Measurements from ENCODE around the gene UVSSA.

UVSSA gene

GRCh38 chr4:1346781-1347409, at the start of gene UVSSA:
UVSSA (plus strand) TSS chr4:1347208; CDS start chr4:1348092, 884 bp downstream.
- Histone ChIP-seq H3K9ac (ENCODE audit: low read depth, low read length) (peak within 1 kb of the TSS; percentile 89), H3K9me3 (ENCODE audit: control insufficient read depth, insufficient read depth, low read length) (no peaks in the 10 kb centered on the region)

GRCh38 chr4:1297456-1298325, 49.3 kb upstream of the UVSSA start:
- Histone ChIP-seq H3K9me3 (ENCODE audit: control insufficient read depth, insufficient read depth, low read length) (no peaks in the 10 kb centered on the region), H3K9ac (ENCODE audit: low read depth, low read length) (no peak overlapping the region), H3K27me3 (ENCODE audit: control insufficient read depth, insufficient read depth, low read length) (no peaks in the 10 kb centered on the region), H3K4me3 (ENCODE audit: low read depth, low read length) (no peak overlapping the region), H3K4me1 (ENCODE audit: control insufficient read depth, insufficient read depth, low read length) (peaks cover 2% of the 10 kb centered on the region), H3K36me3 (ENCODE audit: control insufficient read depth, insufficient read depth, low read length) (peaks cover 27% of the 10 kb centered on the region)

More at GRCh38 chr4:1346781-1347409, at the start of gene UVSSA:
- peak within 1 kb of the TSS; percentile 77 for H3K4me3 ChIP-seq (ENCODE audit: low read depth, low read length)
- peaks cover 14% of the 10 kb centered on the region for H3K36me3 ChIP-seq (ENCODE audit: control insufficient read depth, insufficient read depth, low read length)
- H3K27me3 ChIP-seq (ENCODE audit: control insufficient read depth, insufficient read depth, low read length), result no peaks in the 10 kb centered on the region
- no peaks in the 10 kb centered on the region for H3K4me1 ChIP-seq (ENCODE audit: control insufficient read depth, insufficient read depth, low read length)

- Histone ChIP-seq H3K4me3 (ENCODE audit: low read depth, low read length) (no peak overlapping the region), H3K36me3 (ENCODE audit: control insufficient read depth, insufficient read depth, low read length) (peaks cover 27% of the 10 kb centered on the region), H3K9ac (ENCODE audit: low read depth, low read length) (no peak overlapping the region), H3K9me3 (ENCODE audit: control insufficient read depth, insufficient read depth, low read length) (no peaks in the 10 kb centered on the region), H3K4me1 (ENCODE audit: control insufficient read depth, insufficient read depth, low read length) (peaks cover 2% of the 10 kb centered on the region), H3K27me3 (ENCODE audit: control insufficient read depth, insufficient read depth, low read length) (no peaks in the 10 kb centered on the region)
These were observed 48.5 kb upstream of the UVSSA start for GRCh38 chr4:1298461-1298860.

- Histone ChIP-seq H3K27me3 (ENCODE audit: control insufficient read depth, insufficient read depth, low read length) (no peaks in the 10 kb centered on the region), H3K4me3 (ENCODE audit: low read depth, low read length) (no peak overlapping the region), H3K36me3 (ENCODE audit: control insufficient read depth, insufficient read depth, low read length) (peaks cover 27% of the 10 kb centered on the region), H3K9ac (ENCODE audit: low read depth, low read length) (peak overlapping the region; percentile 54), H3K9me3 (ENCODE audit: control insufficient read depth, insufficient read depth, low read length) (no peaks in the 10 kb centered on the region), H3K4me1 (ENCODE audit: control insufficient read depth, insufficient read depth, low read length) (peaks cover 2% of the 10 kb centered on the region)
These were observed 47.6 kb upstream of the UVSSA start for GRCh38 chr4:1299301-1299860.

GRCh38 chr4:1300466-1301455, 46.2 kb upstream of the UVSSA start:
- no peak overlapping the region for H3K4me3 ChIP-seq (ENCODE audit: low read depth, low read length)
- no peak overlapping the region for H3K9ac ChIP-seq (ENCODE audit: low read depth, low read length)
- no peaks in the 10 kb centered on the region for H3K27me3 ChIP-seq (ENCODE audit: control insufficient read depth, insufficient read depth, low read length)
- peaks cover 27% of the 10 kb centered on the region for H3K36me3 ChIP-seq (ENCODE audit: control insufficient read depth, insufficient read depth, low read length)
- H3K9me3 ChIP-seq (ENCODE audit: control insufficient read depth, insufficient read depth, low read length), result no peaks in the 10 kb centered on the region
- no peaks in the 10 kb centered on the region for H3K4me1 ChIP-seq (ENCODE audit: control insufficient read depth, insufficient read depth, low read length)

GRCh38 chr4:1302159-1302558, 44.8 kb upstream of the UVSSA start:
- Histone ChIP-seq H3K9me3 (ENCODE audit: control insufficient read depth, insufficient read depth, low read length) (no peaks in the 10 kb centered on the region), H3K9ac (ENCODE audit: low read depth, low read length) (no peak overlapping the region), H3K4me3 (ENCODE audit: low read depth, low read length) (no peak overlapping the region), H3K4me1 (ENCODE audit: control insufficient read depth, insufficient read depth, low read length) (no peaks in the 10 kb centered on the region), H3K27me3 (ENCODE audit: control insufficient read depth, insufficient read depth, low read length) (no peaks in the 10 kb centered on the region), H3K36me3 (ENCODE audit: control insufficient read depth, insufficient read depth, low read length) (peaks cover 23% of the 10 kb centered on the region)

GRCh38 chr4:1305261-1305711, 41.7 kb upstream of the UVSSA start:
- peak overlapping the region; percentile 12 for H3K9ac ChIP-seq (ENCODE audit: low read depth, low read length)
- peaks cover 10% of the 10 kb centered on the region for H3K36me3 ChIP-seq (ENCODE audit: control insufficient read depth, insufficient read depth, low read length)
- peaks cover 4% of the 10 kb centered on the region for H3K4me1 ChIP-seq (ENCODE audit: control insufficient read depth, insufficient read depth, low read length)
- H3K4me3 ChIP-seq (ENCODE audit: low read depth, low read length), result no peak overlapping the region
- H3K9me3 ChIP-seq (ENCODE audit: control insufficient read depth, insufficient read depth, low read length), result no peaks in the 10 kb centered on the region
- H3K27me3 ChIP-seq (ENCODE audit: control insufficient read depth, insufficient read depth, low read length), result no peaks in the 10 kb centered on the region

- no peaks in the 10 kb centered on the region for H3K9me3 ChIP-seq (ENCODE audit: control insufficient read depth, insufficient read depth, low read length)
- no peaks in the 10 kb centered on the region for H3K27me3 ChIP-seq (ENCODE audit: control insufficient read depth, insufficient read depth, low read length)
- peaks cover 4% of the 10 kb centered on the region for H3K4me1 ChIP-seq (ENCODE audit: control insufficient read depth, insufficient read depth, low read length)
- H3K4me3 ChIP-seq (ENCODE audit: low read depth, low read length), result no peak overlapping the region
- H3K36me3 ChIP-seq (ENCODE audit: control insufficient read depth, insufficient read depth, low read length), result peaks cover 5% of the 10 kb centered on the region
- no peak overlapping the region for H3K9ac ChIP-seq (ENCODE audit: low read depth, low read length)
These were observed 41.1 kb upstream of the UVSSA start for GRCh38 chr4:1305781-1306455.

- Histone ChIP-seq H3K4me3 (ENCODE audit: low read depth, low read length) (no peak overlapping the region), H3K9me3 (ENCODE audit: control insufficient read depth, insufficient read depth, low read length) (no peaks in the 10 kb centered on the region), H3K9ac (ENCODE audit: low read depth, low read length) (no peak overlapping the region), H3K27me3 (ENCODE audit: control insufficient read depth, insufficient read depth, low read length) (no peaks in the 10 kb centered on the region), H3K36me3 (ENCODE audit: control insufficient read depth, insufficient read depth, low read length) (peaks cover 12% of the 10 kb centered on the region), H3K4me1 (ENCODE audit: control insufficient read depth, insufficient read depth, low read length) (peaks cover 4% of the 10 kb centered on the region)
These were observed 38.9 kb upstream of the UVSSA start for GRCh38 chr4:1307951-1308735.

GRCh38 chr4:1309261-1310010, 37.6 kb upstream of the UVSSA start:
- Histone ChIP-seq H3K9ac (ENCODE audit: low read depth, low read length) (peak overlapping the region; percentile 87), H3K4me1 (ENCODE audit: control insufficient read depth, insufficient read depth, low read length) (peaks cover 4% of the 10 kb centered on the region), H3K36me3 (ENCODE audit: control insufficient read depth, insufficient read depth, low read length) (peaks cover 20% of the 10 kb centered on the region), H3K4me3 (ENCODE audit: low read depth, low read length) (peak overlapping the region; percentile 67), H3K9me3 (ENCODE audit: control insufficient read depth, insufficient read depth, low read length) (no peaks in the 10 kb centered on the region), H3K27me3 (ENCODE audit: control insufficient read depth, insufficient read depth, low read length) (no peaks in the 10 kb centered on the region)
